ENCODE results near the gene SEC14L3. TPM values are rescaled to one million over a fixed set of nuclear protein-coding genes. Genes with fewer than 3 reads are reported as not detected.

The SEC14L3 gene
- total RNA-seq, 1 donor from 2014 or later, result 0.60 TPM

GRCh38 chr22:30424534-30425326 is 47.1 kb downstream of the SEC14L3 start:
- DNase-seq (ENCODE audit: low spot score) (no peak), ATAC-seq (peak; percentile 0)

GRCh38 chr22:30423959-30424533 is 47.8 kb downstream of the SEC14L3 start:
- ATAC-seq (peak; percentile 64), DNase-seq (ENCODE audit: low spot score) (peak; percentile 99)

- ATAC-seq (peak; percentile 60), DNase-seq (ENCODE audit: low spot score) (peak; percentile 93)
These were observed 48.4 kb downstream of the SEC14L3 start for GRCh38 chr22:30423301-30423958.

GRCh38 chr22:30422481-30423300 is 49.1 kb downstream of the SEC14L3 start:
- DNase-seq (ENCODE audit: low spot score), result peak; percentile 82
- ATAC-seq, result peak; percentile 11

GRCh38 chr22:30421695-30422480 is 49.9 kb downstream of the SEC14L3 start:
- ATAC-seq, result no peak

GRCh38 chr22:30420347-30421125 is 51.3 kb downstream of the SEC14L3 start:
- ATAC-seq (no peak), DNase-seq (ENCODE audit: low spot score) (no peak)

More at GRCh38 chr22:30421695-30422480, 49.9 kb downstream of the SEC14L3 start:
- no peak for DNase-seq (ENCODE audit: low spot score)

- no peak for DNase-seq (ENCODE audit: low spot score)
- ATAC-seq, result no peak
These were observed 55.0 kb downstream of the SEC14L3 start for GRCh38 chr22:30416837-30417236.

GRCh38 chr22:30416403-30416802 is 55.4 kb downstream of the SEC14L3 start:
- peak; percentile 30 for ATAC-seq
- DNase-seq (ENCODE audit: low spot score), result no peak

- no peak for ATAC-seq
- no peak for DNase-seq (ENCODE audit: low spot score)
These were observed 57.2 kb downstream of the SEC14L3 start for GRCh38 chr22:30414525-30415047.

GRCh38 chr22:30413745-30414524 is 57.9 kb downstream of the SEC14L3 start:
- DNase-seq (ENCODE audit: low spot score) (no peak), ATAC-seq (no peak)

GRCh38 chr22:30413001-30413400 is 58.8 kb downstream of the SEC14L3 start:
- DNase-seq (ENCODE audit: low spot score), result no peak
- no peak for ATAC-seq

- ATAC-seq, result no peak
- DNase-seq (ENCODE audit: low spot score), result no peak
These were observed 60.0 kb downstream of the SEC14L3 start for GRCh38 chr22:30411780-30412179.

Other genes with a start within 250 kb of the SEC14L3 start
- gene LIF, start 225.3 kb downstream of the SEC14L3 start, total RNA-seq, result 0.38 TPM
- 0.10 TPM for gene OSM, start 205.2 kb downstream of the SEC14L3 start, total RNA-seq
- gene CASTOR1, start 182.5 kb downstream of the SEC14L3 start, total RNA-seq, result 9.7 TPM
- gene TBC1D10A, start 145.1 kb downstream of the SEC14L3 start, total RNA-seq, result 19.7 TPM
- 73.3 TPM for gene SF3A1, start 115.1 kb downstream of the SEC14L3 start, total RNA-seq
- 0.78 TPM for gene CCDC157, start 115.0 kb downstream of the SEC14L3 start, total RNA-seq
- gene RNF215, start 84.6 kb downstream of the SEC14L3 start, total RNA-seq, result 8.7 TPM
- 252 TPM for gene SEC14L2, start 75.0 kb downstream of the SEC14L3 start, total RNA-seq
- 6.3 TPM for gene MTFP1, start 46.2 kb downstream of the SEC14L3 start, total RNA-seq
- 29.1 TPM for gene SEC14L4, start 33.7 kb upstream of the SEC14L3 start, total RNA-seq
- gene SEC14L6, start 74.7 kb upstream of the SEC14L3 start, total RNA-seq, result 0.08 TPM
- 1.4 TPM for gene GAL3ST1, start 102.6 kb upstream of the SEC14L3 start, total RNA-seq
- gene PES1, start 119.9 kb upstream of the SEC14L3 start, total RNA-seq, result 22.4 TPM
- gene TCN2, start 135.2 kb upstream of the SEC14L3 start, total RNA-seq, result 12.3 TPM
- gene SLC35E4, start 163.8 kb upstream of the SEC14L3 start, total RNA-seq, result 0.33 TPM
- gene DUSP18, start 195.9 kb upstream of the SEC14L3 start, total RNA-seq, result 0.70 TPM
- 0.63 TPM for gene OSBP2, start 222.9 kb upstream of the SEC14L3 start, total RNA-seq

All from left lobe of liver (tissue), 2 donors.